NCI-H2196 (cell line): ENCODE data around the gene SLC25A1.

ENCODE experiments used
- DNase-seq: peaks from one replicate; lab custom pipeline; 2025; ENCODE audit not compliant: unreplicated experiment; lab: John Stamatoyannopoulos, UW

Gene SLC25A1

DNA sequence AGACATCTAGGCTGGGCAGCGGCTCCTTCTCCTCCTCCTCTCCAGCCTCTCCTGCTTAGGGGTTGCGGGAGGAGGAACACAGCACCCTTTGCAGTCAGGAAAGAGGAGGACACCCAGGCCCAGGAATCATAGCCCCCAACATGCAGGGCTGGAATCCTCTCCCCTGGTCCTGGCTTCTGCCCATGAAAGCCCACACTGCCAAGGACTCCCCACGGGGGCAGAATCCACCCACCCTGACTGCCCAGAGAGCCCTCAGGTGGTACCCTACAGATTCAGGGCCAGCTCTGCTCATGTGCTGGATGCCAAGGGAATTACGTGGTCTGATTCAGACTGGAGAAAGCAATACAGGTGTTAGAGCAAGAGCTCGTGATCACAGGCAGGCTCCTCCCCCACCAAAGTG, 38.6 kb downstream of the SLC25A1 start:
- DNase-seq = no peak

DNA sequence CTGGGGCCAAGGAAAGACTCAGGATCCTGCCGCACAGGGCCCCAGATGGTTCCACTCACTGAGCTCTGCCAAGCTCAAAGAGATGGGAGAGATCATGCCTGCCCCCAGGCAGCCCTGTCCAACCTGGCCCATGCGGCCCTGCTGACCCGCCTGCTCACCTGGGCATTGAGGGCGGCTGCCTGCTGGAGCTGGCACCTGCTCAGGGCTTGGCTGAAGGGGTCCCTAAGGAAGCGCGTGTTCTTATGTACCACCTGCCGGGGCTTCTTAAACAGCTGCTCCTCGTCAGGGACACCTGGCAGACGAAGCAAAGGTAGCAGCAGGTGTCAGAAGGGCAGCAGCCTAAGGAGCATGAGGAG, 39.6 kb downstream of the SLC25A1 start:
- no peak for DNase-seq

DNA sequence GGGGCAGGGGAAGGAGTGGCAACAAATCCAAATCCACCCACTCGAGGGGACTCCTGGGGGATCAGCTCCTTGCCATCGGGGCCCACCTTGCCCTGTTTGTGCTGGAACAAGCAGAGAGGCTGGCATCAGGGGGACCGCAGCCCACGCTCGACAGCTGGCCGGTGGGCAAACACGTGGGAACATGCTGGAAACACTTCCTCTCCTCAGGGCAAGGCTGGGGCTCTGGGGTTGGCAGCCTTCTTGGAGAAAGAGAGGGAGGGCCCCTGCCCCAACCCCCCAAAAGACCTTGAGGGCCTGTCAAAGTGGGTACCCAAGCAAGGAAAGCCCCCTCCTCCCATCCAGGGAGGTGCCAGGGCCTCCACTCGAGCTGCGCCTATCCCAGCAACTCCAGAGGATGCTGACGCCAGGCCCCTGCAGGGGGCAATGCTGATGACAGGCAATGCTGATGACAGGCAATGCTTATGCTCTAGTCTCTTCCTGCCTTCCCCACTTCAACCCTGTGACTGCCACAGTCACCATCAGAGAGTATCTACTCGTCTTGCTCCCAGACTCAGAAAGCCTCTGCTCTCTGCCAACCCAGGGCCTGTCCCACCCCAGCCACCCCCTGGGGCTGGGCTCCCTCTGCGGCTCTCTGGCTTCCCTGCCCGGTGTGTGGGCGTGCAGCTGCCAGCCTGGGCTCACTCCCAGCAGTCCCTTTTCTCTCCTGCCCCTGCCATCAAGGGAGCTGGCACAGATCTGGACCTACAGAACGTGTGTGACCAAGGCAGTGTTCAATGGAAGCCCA, 40.1 kb downstream of the SLC25A1 start:
- no peak for DNase-seq

DNA sequence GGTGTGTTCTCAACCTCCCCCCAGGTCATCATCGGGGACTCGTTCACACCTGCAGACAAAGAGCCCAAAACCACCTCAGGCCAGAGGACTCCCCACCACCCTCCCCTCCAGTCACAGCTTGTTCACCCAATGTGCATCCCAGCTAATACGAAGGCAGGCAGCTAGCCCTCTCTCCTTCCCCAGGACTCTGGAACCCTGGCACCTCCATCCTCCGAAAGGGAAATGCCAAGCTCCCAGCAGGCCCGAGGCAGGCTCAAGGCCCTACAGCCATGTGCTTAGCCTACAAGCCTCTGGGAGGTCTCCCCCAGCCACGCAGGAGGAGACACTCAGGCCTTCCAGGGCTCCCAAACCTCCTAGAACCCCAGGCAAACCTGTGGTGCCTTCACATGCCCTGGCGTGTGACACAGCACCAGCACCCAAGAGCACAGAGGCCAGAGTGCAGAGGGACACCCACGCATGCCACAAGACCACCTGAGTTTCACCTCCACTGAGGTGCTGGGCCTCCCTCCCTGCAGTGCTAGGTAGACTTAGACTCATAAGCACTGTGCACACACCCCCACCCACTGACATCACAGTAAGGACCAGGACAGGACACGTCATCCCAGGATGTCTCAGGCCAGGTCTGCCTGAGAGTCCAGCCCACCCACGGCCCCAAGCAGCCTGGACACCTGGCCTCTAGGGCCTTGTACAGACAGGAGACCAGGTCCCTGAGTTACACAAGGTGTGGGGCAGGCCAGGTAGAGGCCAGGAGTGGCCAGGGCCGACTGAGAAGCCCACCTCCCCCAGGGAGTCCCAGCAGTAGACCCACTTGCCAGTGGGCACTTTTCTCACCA, 40.9 kb downstream of the SLC25A1 start:
- DNase-seq = no peak

DNA sequence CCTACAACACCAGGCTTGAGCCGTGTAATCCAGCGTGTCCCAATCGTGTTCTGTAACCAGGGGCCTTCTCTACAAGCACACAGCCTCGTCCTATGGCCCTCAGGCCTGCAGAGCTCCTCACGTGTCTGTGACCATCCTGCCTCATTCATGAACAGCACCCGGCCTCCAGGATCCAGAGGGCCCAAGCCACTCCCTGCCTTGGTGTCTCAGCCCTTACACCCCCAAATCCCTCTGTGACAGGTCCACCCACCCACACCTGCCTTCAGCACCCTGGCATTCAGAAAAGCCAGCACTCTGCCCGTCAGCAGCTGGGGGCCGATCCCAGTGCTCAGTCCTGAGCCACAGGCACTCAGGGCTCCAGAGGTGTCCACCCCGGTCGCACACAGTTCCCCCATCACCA, 41.6 kb downstream of the SLC25A1 start:
- DNase-seq = no peak

DNA sequence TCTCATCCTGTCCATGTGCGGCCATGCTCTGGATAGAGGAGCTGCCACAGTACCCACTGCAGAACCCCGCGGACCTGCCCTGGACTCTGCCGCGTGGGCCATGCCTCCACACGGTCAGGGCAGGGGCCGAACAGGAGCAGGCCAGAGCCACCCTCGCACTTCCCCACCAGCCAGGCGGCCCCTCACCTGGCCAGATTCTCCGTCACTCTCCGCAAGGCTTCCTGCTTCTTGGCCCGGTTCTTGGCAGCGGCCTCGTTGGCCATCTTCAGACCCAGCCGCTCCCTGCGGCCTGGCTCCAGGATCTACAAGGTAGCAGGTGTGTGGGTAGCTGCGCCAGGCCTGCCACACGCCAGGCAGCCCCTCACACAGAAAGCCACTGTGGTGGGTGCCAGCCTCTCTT, 43.7 kb downstream of the SLC25A1 start:
- no peak for DNase-seq

GRCh38 chr22:19134176-19134831, 44.2 kb downstream of the SLC25A1 start:
- no peak for DNase-seq

GRCh38 chr22:19133561-19133960, 45.0 kb downstream of the SLC25A1 start:
- DNase-seq = no peak

DNA sequence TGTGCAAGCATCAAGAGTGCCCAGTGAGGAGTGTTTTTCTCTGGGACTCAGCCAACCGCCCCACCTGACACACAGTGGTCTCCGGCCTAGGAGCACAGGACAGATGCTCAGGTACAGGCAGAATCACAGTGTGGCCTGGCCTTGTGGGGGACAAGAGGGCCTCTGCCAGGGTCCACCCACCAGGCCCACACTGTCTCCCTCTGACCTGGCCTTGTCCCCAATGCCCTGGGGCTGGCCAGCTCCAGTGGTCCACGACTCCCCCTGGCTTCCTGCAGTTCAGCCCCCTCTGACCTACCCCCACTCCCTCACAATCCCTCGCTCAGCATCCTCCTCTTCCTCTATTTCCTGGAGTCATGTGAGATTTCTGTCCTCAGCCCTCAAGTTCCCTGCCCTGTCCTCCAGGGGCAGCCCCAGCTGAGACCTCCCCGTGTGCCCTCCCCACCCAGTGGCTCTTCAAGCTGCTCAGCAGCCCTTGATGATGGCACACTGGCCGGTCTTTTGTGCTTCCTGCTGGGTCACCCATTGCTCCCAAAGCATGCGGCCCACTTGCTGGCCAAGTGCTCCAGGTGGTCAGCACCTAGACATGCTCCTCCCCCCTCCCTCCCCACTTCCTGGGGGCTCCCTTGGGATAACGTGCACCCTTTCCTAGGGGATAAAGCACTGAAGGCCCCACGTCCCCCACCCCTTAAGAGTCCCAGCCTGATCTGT, 45.7 kb downstream of the SLC25A1 start:
- DNase-seq = no peak

DNA sequence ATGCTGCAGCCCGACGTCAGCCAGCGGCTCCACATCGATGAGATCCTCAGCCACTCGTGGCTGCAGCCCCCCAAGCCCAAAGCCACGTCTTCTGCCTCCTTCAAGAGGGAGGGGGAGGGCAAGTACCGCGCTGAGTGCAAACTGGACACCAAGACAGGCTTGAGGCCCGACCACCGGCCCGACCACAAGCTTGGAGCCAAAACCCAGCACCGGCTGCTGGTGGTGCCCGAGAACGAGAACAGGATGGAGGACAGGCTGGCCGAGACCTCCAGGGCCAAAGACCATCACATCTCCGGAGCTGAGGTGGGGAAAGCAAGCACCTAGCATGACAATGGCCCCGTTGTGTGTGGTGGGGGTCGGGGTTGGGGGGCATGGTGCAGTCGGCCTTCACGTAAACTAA, 46.4 kb downstream of the SLC25A1 start:
- DNase-seq = no peak

- no peak for DNase-seq
These were observed 46.9 kb downstream of the SLC25A1 start for GRCh38 chr22:19131685-19132015.

DNA sequence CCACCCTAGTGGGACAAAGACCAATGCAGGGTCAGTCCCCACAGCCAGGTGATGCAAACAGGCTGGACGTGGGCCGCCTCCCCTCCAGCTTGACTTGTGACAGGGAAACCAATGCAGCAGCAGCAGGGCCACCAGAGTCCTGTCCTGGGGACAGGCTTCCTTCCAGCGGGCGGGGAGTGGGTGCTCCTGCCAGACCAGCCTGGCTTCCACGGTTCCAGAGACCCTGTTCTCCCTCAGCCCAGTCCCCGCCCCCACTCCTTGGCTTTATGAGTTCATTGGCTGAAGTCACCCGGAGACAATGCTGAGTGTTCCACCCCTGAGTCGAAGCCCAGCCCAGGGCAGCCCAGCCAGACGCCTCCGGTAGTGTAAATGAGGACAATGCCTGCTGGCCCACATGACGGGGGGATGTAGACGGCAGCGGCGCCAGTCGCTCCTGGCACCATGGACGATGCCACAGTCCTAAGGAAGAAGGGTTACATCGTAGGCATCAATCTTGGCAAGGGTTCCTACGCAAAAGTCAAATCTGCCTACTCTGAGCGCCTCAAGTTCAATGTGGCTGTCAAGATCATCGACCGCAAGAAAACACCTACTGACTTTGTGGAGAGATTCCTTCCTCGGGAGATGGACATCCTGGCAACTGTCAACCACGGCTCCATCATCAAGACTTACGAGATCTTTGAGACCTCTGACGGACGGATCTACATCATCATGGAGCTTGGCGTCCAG, 47.4 kb downstream of the SLC25A1 start, which contains the start of gene TSSK2:
Gene TSSK2, plus strand, starts transcription at position 350 of the 726 bp plus-strand sequence. Its CDS starts 92 bp downstream, at position 442.
- DNase-seq = no peak

GRCh38 chr22:19129871-19130270, 48.7 kb downstream of the SLC25A1 start:
- no peak for DNase-seq

GRCh38 chr22:19128946-19129727, 49.4 kb downstream of the SLC25A1 start:
- DNase-seq = no peak

GRCh38 chr22:19128009-19128401, 50.5 kb downstream of the SLC25A1 start:
- no peak for DNase-seq

- DNase-seq = no peak
These were observed 51.1 kb downstream of the SLC25A1 start for GRCh38 chr22:19127329-19128008.

DNA sequence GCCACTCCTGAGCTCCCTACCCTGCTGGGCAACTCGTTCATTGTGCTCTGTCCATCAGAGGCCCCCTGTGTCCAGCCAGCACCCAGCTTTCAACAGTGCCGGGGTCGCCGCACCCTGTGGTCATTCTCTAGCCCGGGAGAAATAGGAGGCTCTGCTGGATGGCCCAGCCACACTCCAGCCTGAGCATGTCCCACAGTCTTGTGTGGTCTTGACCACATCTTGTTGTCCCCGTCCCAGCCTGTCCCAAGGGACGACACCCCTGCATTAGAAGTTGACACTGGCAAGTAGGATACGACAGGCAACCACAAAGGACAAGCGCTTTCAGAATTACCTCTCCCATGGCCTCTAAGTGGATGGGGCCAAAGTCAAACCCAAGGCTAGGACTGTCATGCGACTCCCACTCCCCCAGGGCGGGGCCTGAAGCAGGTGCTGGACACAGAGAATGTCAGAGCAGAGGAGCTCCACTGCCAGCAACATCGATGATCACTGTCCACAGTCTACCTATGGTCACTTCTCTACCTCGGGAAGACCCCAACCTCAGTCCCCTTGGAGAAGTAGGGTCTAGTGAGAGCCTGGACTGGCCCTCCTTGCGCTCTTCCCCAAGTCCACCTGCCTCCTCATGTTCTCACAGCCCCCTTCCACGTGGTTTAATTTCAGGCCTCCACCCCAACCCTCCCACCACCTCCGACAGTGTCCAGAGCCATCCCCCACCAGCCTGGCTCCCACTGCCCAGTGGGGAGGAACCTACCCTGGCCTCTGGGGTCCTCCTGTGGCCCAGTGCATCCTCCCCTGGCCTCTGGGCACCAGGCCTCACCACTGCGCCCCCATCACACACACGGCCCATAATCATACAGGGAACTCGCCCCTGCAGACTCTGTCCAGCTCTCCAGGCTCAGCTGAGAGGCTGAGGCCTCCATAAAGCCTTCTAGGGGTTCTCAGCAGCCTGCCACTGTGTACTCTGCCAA, 51.9 kb downstream of the SLC25A1 start:
- no peak for DNase-seq
